ENCODE measurements around the gene GH2. TPM values are rescaled to one million over a fixed set of nuclear protein-coding genes. Genes with fewer than 3 reads are reported as not detected.
"Not testable (repeated sequence)": the region's sequence is repeated elsewhere in the genome, so short reads cannot be mapped to it uniquely, and the experiment has no call there.

Gene GH2
- total and polyA plus RNA-seq, 2 donors from 2014 or later, result not detected

- H3K9ac ChIP-seq (ENCODE audit: low read length in 3 of 3); H3K9me3 ChIP-seq (ENCODE audit: control insufficient read depth in 2 of 3, insufficient read depth in 1 of 3, low read length in 3 of 3); H3K4me3 ChIP-seq (ENCODE audit: low read length in 3 of 3); H3K27me3 ChIP-seq (ENCODE audit: control insufficient read depth, insufficient read depth, low read length); FAIRE-seq; intact Hi-C loops (cut with DNase I); H3K4me1 ChIP-seq (ENCODE audit: control insufficient read depth in 2 of 3, insufficient read depth in 2 of 3, low read depth in 1 of 3, low read length in 3 of 3); H3K36me3 ChIP-seq (ENCODE audit: control insufficient read depth in 2 of 3, insufficient read depth in 3 of 3, low read length in 3 of 3); H3K27ac ChIP-seq (ENCODE audit: low read depth in 2 of 2, low read length in 2 of 2): not testable (repeated sequence)
- peak in 3 of 5 donors; percentile 43 to 68 (median 49) for DNase-seq
- peak; percentile 20 for TF ChIP-seq CTCF (IDR thresholded peaks at IDR 0.05; ENCODE audit: borderline replicate concordance, extremely low read depth, insufficient read depth)
These were observed 7.5 kb upstream of the GH2 start for GRCh38 chr17:63889026-63889848.

- FAIRE-seq; H3K9me3 ChIP-seq (ENCODE audit: control insufficient read depth in 2 of 3, insufficient read depth in 1 of 3, low read length in 3 of 3); H3K27me3 ChIP-seq (ENCODE audit: control insufficient read depth, insufficient read depth, low read length); H3K36me3 ChIP-seq (ENCODE audit: control insufficient read depth in 2 of 3, insufficient read depth in 3 of 3, low read length in 3 of 3); H3K4me3 ChIP-seq (ENCODE audit: low read length in 3 of 3); DNase-seq; H3K27ac ChIP-seq (ENCODE audit: low read depth in 2 of 2, low read length in 2 of 2); H3K9ac ChIP-seq (ENCODE audit: low read length in 3 of 3); intact Hi-C loops (cut with DNase I); H3K4me1 ChIP-seq (ENCODE audit: control insufficient read depth in 2 of 3, insufficient read depth in 2 of 3, low read depth in 1 of 3, low read length in 3 of 3): not testable (repeated sequence)
These were observed 3.4 kb upstream of the GH2 start for GRCh38 chr17:63885119-63885518.

- FAIRE-seq; H3K4me1 ChIP-seq (ENCODE audit: control insufficient read depth in 2 of 3, insufficient read depth in 2 of 3, low read depth in 1 of 3, low read length in 3 of 3); H3K27ac ChIP-seq (ENCODE audit: low read depth in 2 of 2, low read length in 2 of 2); H3K9ac ChIP-seq (ENCODE audit: low read length in 3 of 3); H3K9me3 ChIP-seq (ENCODE audit: control insufficient read depth in 2 of 3, insufficient read depth in 1 of 3, low read length in 3 of 3); H3K27me3 ChIP-seq (ENCODE audit: control insufficient read depth, insufficient read depth, low read length); H3K36me3 ChIP-seq (ENCODE audit: control insufficient read depth in 2 of 3, insufficient read depth in 3 of 3, low read length in 3 of 3); intact Hi-C loops (cut with DNase I); DNase-seq; H3K4me3 ChIP-seq (ENCODE audit: low read length in 3 of 3): not testable (repeated sequence)
These were observed 932 bp upstream of the GH2 start for GRCh38 chr17:63882626-63883126.

- DNase-seq; H3K9ac ChIP-seq (ENCODE audit: low read length in 3 of 3); intact Hi-C loops (cut with DNase I); H3K27me3 ChIP-seq (ENCODE audit: control insufficient read depth, insufficient read depth, low read length); FAIRE-seq; H3K4me3 ChIP-seq (ENCODE audit: low read length in 3 of 3); H3K27ac ChIP-seq (ENCODE audit: low read depth in 2 of 2, low read length in 2 of 2); H3K4me1 ChIP-seq (ENCODE audit: control insufficient read depth in 2 of 3, insufficient read depth in 2 of 3, low read depth in 1 of 3, low read length in 3 of 3); H3K9me3 ChIP-seq (ENCODE audit: control insufficient read depth in 2 of 3, insufficient read depth in 1 of 3, low read length in 3 of 3); H3K36me3 ChIP-seq (ENCODE audit: control insufficient read depth in 2 of 3, insufficient read depth in 3 of 3, low read length in 3 of 3): not testable (repeated sequence)
These were observed 407 bp downstream of the GH2 start for GRCh38 chr17:63881337-63881736.

- DNase-seq, result no peak
- no peak for TF ChIP-seq CTCF (IDR thresholded peaks at IDR 0.05; ENCODE audit: borderline replicate concordance, extremely low read depth, insufficient read depth)
These were observed 1.0 kb downstream of the GH2 start for GRCh38 chr17:63880706-63881105.

GRCh38 chr17:63878413-63878812 is 3.3 kb downstream of the GH2 start:
- H3K9ac ChIP-seq (ENCODE audit: low read length in 3 of 3); FAIRE-seq; H3K4me1 ChIP-seq (ENCODE audit: control insufficient read depth in 2 of 3, insufficient read depth in 2 of 3, low read depth in 1 of 3, low read length in 3 of 3); H3K36me3 ChIP-seq (ENCODE audit: control insufficient read depth in 2 of 3, insufficient read depth in 3 of 3, low read length in 3 of 3); H3K27ac ChIP-seq (ENCODE audit: low read depth in 2 of 2, low read length in 2 of 2); H3K27me3 ChIP-seq (ENCODE audit: control insufficient read depth, insufficient read depth, low read length); H3K4me3 ChIP-seq (ENCODE audit: low read length in 3 of 3); DNase-seq; intact Hi-C loops (cut with DNase I); H3K9me3 ChIP-seq (ENCODE audit: control insufficient read depth in 2 of 3, insufficient read depth in 1 of 3, low read length in 3 of 3): not testable (repeated sequence)

More at GRCh38 chr17:63880706-63881105, 1.0 kb downstream of the GH2 start:
- H3K27me3 ChIP-seq (ENCODE audit: control insufficient read depth, insufficient read depth, low read length), result no peaks in the 10 kb centered on the region
- no peaks in the 10 kb centered on the region for H3K9me3 ChIP-seq (ENCODE audit: control insufficient read depth in 2 of 3, insufficient read depth in 1 of 3, low read length in 3 of 3)
- no peak overlapping the region for H3K4me3 ChIP-seq (ENCODE audit: low read length in 3 of 3)
- H3K27ac ChIP-seq (ENCODE audit: low read depth in 2 of 2, low read length in 2 of 2), result no peak overlapping the region
- no peaks in the 10 kb centered on the region for H3K36me3 ChIP-seq (ENCODE audit: control insufficient read depth in 2 of 3, insufficient read depth in 3 of 3, low read length in 3 of 3)
- no peak for FAIRE-seq
- no peaks in the 10 kb centered on the region for H3K4me1 ChIP-seq (ENCODE audit: control insufficient read depth in 2 of 3, insufficient read depth in 2 of 3, low read depth in 1 of 3, low read length in 3 of 3)
- intact Hi-C loops (cut with DNase I), result no loop called here
- H3K9ac ChIP-seq (ENCODE audit: low read length in 3 of 3), result no peak overlapping the region

GRCh38 chr17:63874693-63875092 is 7.1 kb downstream of the GH2 start:
- not testable (repeated sequence) for H3K27me3 ChIP-seq (ENCODE audit: control insufficient read depth, insufficient read depth, low read length)

More at GRCh38 chr17:63874693-63875092, 7.1 kb downstream of the GH2 start:
- H3K36me3 ChIP-seq (ENCODE audit: control insufficient read depth in 2 of 3, insufficient read depth in 3 of 3, low read length in 3 of 3); FAIRE-seq; H3K9me3 ChIP-seq (ENCODE audit: control insufficient read depth in 2 of 3, insufficient read depth in 1 of 3, low read length in 3 of 3); DNase-seq; intact Hi-C loops (cut with DNase I); H3K27ac ChIP-seq (ENCODE audit: low read depth in 2 of 2, low read length in 2 of 2); H3K9ac ChIP-seq (ENCODE audit: low read length in 3 of 3); H3K4me1 ChIP-seq (ENCODE audit: control insufficient read depth in 2 of 3, insufficient read depth in 2 of 3, low read depth in 1 of 3, low read length in 3 of 3); H3K4me3 ChIP-seq (ENCODE audit: low read length in 3 of 3): not testable (repeated sequence)
